IPS-11a (cell line): ENCODE results near the gene CAMTA1.

Source experiments
- H3K4me3 ChIP-seq: one replicate; pipeline ENCODE4 v1.5.1; 2013; ENCODE audit warnings: low read depth, low read length, control low read depth

The CAMTA1 gene

DNA sequence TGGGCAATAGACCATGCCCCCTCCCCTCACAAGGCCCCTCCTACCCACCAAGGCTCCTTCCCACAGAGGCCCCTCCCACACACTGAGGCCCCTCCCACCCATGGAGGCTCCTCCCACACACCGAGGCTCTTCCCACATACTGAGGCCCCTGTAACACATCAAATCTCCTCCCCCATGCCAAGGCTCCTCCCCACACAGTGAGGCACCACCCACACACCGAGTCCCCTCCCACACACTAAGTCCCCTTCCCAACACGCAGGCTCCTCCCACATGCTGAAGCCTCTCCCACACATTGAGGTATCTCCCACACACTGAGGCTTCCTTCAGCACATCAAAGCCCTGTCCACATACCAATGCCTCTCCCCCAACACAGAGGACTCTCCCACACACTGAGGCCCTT lies 391.8 kb downstream of the CAMTA1 start:
- H3K4me3 ChIP-seq, result no peak overlapping the region

DNA sequence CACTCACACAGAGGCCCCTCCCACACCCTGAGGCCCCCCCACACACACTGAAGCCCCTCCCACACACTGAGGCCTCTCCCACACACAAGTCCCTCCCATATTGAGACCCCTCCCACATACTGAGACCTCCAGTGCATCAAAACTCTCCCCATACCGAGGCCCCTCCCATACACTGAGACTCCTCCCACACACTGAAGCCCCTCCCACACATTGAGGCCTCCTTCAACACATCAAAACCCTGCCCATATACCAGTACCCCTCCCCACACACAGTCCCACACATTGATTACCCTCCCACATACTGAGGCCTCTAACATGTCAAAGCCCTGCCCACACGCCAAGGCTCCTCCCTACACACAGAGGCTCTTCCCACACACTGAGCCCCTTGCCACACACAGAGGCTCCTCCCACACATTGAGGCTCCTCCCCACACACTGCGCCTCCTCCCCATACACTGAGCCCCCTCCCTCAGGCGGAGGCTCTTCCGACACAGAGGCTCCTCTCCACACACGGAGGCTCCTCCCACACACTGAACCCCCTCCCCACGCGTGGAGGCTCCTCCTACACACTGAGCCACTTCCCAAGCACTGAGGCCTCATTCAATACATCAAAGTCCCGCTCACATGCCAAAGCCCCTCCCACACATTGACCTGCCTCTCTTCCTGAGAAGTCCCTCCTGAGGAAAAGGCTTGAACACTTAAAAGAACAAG lies 392.3 kb downstream of the CAMTA1 start:
- H3K4me3 ChIP-seq, result no peak overlapping the region

DNA sequence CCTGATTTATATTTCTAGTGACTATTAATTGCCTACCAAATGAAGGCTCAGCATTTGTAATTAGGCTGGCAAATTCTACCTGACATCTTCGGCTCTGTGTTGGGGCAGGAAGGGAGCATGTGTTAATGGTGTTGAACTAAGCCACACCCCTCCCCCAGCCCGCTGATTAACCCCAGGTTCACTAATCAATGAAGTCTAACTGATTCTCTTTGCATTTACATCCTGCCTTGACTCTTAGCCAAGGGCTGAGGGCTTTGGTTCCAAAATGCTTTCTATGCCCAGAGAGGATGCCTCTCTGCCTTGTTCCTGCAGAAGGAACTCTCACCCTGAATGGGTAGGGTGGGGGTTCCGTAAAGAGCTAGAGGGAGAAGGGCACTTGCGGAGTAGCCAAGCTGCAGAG lies 393.1 kb downstream of the CAMTA1 start:
- no peak overlapping the region for H3K4me3 ChIP-seq

DNA sequence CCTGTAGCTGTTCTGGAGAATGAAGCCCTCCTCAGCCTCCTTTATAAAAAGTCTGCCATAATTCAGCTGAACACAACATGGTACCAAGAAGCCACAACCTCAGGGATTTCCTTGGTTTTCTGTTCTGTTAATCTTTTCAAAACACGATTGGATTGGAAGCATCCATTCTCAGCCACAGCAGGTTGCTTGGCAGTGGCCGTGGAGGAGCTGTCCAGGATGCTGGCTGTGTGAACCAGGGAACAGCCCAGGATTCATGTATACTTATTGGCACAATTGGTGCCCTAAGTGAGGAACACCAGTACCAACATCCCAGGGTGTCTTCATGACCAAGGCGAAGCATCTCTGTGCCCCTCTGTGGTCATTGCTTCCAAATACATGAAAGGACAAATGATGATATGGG lies 393.5 kb downstream of the CAMTA1 start:
- H3K4me3 ChIP-seq, result no peak overlapping the region

DNA sequence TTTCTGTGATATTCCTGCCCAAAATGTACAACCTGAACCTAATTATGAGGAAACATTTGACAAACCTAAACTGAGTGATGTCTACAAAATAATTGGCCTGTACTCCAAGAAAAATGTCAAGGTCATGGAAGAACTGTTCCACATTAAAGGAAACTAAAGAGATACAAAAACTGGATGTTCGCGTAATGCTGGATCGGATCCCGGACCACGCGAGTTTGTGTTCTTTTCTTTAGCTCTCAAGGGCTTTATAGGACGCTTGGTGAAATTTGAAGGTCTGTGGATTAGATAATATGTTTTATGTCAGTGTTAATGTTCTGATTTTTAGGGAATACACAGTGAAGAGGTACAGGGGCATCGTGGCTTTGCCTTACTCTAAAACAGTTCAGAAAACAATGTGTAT lies 400.5 kb downstream of the CAMTA1 start:
- H3K4me3 ChIP-seq, result no peak overlapping the region

DNA sequence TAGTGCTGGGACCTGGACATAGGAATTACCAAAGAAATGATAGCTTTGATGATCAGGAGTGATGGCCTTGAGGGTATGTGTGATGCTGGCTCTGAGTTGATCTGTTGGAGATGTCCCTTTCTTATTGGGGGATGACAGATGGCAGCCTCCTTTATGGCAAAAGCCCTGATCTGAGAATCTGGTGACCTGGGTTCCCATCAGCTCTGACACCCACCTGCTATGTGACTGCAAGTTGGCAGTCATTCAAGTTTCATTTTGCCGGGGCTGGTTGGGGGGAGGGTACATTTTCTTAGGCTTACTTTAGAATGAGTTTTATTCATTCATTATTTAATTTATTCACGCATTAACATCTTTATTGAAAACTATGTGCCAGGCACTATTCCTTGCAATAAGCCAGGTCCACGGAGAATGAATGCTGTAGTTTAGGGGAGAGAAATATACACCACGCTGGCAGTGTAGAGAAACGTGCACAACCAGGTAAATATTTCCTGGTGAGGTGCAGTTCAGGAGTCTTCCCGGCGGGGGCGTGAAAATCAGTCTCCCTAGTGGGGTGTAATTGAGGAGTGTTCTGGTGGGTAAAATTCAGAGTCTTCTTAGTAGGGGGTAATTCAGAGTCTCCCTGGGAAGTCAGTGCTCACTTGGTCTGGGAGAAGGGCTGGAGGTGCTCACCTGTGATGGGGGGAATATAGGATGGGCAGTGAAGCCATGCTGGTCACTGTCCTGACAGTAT lies 401.3 kb downstream of the CAMTA1 start:
- no peak overlapping the region for H3K4me3 ChIP-seq

DNA sequence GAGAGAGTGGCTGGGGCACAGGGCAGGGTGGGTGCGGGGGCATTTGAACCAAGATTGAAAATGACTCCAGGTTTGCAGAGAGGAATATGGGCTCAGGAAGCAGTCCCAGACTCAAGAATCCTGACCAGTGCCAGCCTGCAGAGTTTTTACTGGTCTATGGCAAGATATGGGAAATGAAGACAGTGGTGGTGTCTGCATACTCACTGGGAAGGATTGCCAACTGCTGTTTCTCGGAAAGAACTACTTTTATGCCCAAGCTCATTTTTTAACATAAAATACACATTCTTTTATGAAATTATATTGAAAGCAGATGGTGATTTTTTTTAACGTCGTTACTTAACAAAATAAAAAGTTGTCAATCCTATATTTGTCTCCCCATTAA lies 401.8 kb downstream of the CAMTA1 start:
- H3K4me3 ChIP-seq, result no peak overlapping the region

DNA sequence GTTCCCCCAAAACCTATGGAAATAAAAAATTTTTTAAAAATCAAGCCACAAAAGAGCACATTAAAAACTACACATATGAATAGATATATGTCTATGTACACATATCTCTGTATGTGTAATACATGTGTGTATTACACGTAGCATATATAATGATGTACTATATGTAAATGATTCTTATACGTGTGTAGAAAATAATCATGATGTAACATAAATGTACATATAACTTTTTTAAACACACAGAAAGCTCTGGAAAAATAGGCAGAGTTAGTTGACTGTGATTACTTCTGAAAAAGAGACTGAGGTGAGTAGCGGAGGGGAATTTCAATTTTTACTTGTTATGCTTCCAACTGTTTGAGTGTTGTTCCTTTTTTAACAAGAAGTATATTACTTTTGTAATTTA lies 405.0 kb downstream of the CAMTA1 start:
- H3K4me3 ChIP-seq, result no peak overlapping the region

DNA sequence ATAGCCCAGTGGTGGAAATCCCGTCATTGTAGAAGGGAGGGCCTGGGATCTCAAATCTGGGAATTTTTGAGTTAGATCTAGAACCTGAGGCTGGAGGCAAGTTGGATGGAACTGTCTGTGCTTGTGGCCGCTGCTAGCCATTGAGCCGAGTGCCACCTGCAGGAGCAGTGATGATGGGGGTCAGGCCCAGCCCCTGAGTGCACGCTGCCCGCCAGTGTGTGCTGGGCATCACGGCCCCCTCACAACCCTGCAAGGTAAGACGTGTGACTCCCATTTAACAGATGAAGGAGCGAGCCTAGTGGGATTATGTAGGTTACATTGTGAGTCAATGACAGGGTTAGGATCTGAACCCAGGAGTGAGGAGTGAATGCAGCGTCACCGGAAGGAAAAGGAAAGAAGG lies 407.2 kb downstream of the CAMTA1 start:
- no peak overlapping the region for H3K4me3 ChIP-seq

DNA sequence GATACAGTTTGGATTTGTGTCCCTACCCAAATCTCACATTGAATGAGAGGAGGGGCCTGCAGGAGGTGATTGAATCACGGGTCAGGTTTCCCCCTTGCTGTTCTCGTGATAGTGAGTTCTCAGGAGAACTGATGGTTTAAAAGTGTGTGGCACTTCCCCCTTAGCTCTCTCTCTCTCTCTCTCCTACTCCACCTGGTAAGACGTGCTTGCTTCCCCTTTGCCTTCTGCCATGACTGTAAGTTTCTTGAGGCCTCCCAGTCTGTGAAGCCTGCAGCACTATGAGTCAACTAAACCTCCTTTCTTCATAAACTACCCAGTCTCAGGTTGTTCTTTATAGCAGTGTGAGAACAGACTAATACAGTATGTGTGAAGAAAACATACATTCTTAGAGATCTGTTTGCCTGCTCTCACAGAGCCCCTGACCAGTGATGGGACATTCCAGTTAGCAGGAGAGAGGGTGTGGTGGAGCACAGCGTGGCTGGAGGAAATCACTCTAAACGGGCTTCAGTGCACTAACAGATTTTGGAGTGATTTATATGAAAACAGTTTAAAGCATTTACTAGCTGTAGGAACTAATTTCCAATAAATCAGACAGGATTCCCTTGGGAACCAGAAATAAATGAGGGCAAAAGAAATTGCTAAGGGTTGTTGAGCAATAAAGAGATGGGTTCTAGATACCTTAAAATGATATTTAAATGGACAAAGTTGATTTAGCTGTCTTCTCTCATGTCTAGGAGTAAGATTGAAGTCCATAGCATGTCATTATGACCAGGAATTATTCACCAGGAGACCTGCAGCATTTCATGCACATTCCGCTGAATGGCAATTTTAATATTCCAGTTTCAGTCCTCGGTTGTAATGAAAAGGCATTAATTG lies 411.0 kb downstream of the CAMTA1 start:
- no peak overlapping the region for H3K4me3 ChIP-seq

DNA sequence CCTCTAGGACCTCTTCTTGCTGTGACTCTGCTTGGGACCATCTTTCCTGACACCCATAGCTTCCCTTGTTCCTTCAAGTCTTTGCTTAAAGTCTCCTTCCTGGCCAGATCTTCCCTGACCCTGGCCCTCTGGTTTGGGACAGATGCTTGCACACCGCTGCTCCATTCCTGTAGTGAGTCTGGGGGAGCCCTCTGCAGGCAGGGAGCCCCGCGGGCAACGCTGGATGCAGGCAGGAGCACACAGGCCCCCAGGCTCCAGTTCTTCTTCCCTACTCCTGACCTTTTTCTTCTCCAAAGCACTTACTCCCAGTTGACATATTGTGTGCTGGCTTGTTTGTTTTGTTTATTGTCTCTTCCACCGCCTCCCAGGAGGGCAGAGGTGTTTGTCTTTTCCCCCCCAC lies 413.4 kb downstream of the CAMTA1 start:
- H3K4me3 ChIP-seq, result no peak overlapping the region

DNA sequence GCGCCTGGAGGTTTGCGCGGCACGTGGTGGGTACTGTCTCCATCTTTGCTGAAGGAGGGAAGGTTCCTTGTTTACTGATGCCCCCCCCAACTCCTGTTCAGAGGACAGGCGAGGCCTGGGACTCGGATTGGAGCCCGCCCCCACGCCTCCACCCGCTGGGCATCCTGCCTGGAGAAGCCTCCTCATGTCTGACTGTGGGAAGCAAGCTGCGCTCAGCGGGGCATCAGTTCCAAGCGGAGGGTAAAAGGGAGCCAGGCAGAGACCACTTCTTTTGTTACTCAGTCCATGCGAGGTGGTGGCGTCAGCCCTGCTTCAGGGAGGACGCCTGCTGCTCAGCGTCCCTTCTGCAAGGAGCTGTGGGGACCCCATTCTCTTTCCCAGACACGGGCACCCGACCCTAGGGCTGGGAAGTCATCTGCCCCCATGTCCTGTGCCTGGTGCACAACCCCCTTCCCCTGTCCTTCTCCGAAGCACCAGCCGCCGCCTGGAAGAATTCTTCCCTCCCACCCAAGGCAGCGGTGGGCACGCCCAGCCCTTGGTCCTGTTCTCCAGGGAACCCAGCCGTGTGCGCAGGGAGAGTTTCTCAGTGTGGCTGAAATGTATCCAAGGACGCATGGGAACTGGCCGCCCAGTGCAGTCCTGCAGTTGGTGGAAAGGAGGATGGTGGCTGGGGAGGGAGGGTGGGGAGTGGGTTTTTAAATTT lies 414.0 kb downstream of the CAMTA1 start:
- H3K4me3 ChIP-seq, result no peak overlapping the region

DNA sequence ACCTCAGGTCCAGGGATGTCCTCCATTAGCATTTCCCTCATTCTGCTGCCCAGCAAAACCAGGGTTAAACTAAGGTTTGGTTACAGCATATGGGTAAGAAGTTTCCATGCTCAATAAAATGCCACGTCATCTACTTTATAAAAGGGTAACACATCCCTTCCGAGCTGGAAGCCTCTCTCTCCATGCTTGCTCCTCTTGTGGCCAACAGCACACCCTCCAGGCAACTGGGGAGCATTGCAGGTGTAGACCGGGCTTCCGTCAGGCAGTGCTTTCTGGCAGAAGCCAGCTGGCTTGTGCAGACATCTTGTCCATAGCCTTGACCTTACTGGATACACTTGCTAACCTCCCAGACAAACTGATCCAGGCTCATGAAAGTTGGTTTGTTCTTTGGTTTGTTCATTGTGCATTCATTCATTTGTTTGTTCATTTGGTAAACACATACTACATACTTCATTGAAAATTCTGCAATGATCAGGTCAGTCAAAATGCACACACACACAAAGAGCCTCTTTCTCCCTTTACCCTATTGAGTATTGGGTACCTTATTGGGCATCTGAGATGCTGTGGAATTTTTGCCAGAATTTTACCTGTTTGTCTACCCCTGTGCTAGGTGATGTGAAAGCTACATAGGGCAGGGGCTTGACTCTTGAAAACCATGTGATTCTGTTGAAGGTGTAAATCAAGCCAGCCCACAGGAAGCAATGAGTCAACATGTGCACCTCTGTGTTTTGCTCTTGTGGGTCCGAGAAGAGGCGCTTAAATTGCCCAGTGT lies 422.8 kb downstream of the CAMTA1 start:
- no peak overlapping the region for H3K4me3 ChIP-seq

DNA sequence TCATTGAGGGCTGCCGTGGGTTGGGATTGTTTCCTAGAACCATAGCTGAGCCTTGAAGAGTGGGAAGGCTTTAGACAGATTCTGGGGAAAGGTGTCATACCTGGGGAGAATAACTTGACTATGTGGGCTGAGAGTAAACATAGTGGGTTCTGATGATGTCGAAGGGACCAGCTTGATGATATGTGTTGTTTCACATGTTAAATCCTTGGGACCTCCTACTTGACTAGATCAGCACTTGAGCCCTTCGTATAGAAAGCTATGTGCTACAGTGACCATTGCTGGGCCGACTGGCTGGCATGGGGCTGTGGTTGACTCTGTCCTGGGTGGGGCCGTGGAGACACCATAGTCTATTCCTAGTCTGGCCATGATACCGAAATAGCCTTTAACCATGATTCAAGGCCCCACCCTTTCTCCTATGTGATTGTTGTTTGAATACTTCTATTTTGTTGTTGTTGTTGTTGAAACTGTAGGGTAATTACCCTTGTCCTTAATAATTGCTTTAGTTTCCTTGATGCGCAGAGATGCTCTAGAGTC lies 423.5 kb downstream of the CAMTA1 start:
- no peak overlapping the region for H3K4me3 ChIP-seq

DNA sequence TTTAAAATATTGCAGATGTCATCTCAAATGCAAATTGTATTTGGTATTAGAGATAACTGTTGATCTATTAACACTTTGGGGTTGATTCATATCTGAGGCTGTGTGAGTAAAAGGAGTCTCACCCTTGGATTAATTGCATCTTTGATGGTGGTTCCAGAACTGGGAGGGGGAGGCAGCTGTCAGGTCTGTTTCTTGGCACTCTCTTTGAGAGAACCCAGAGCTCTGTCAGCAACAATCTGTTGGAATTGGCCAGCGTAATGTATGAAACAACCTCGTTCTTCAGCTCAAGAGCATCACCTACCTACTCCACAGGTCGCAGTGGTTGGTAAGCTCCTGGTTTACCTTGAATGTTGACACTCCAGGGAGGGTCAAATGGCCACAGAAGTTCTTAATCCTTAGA lies 424.1 kb downstream of the CAMTA1 start:
- no peak overlapping the region for H3K4me3 ChIP-seq

DNA sequence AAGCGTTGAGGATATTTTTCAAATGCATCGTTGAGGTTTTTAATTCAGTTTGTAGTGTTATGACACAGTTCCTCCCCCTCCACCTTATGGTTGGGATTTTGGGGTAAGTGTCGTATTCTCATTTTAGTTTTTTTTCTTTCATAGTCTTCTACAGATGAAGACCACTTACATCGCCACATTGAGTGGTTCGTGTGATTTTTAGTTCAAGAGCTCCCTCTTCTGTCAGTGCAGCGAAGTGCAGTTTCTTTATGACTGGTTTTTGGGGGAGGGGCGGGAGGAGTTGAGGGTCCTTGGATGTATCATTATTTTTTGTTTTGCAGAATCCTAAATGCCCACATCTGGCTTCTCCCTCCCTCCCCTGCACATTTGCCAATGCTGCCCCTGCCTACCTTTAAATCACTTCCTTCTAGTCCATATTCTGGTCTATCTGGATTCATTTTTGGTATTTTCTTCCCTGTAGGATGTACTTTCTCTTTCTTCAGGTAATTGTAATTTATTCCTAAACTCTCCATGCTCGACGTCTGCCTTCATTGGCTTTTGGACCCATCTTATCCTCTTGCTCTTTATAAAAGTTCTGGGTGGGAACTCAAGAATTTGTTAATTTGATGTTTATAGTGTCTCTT lies 433.1 kb downstream of the CAMTA1 start:
- no peak overlapping the region for H3K4me3 ChIP-seq

DNA sequence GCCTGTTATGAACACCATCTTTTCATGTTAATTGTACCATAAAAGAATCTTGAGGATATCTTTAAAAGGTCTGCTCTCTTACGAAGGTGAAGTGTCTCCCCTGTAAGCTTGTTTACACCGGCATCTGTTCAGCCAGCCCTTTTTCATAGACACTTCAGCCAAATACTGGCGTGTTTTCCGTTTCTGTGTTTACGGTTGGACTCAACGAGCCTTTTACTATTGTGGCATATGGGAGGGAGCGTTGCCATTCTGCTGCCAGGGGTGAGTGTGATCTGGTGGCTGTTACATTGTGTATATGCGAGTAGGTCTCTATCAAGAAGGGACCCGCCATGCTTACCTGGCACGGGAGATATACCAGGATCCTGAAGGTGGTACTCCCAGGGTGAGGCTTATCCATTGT lies 433.8 kb downstream of the CAMTA1 start:
- H3K4me3 ChIP-seq, result no peak overlapping the region

DNA sequence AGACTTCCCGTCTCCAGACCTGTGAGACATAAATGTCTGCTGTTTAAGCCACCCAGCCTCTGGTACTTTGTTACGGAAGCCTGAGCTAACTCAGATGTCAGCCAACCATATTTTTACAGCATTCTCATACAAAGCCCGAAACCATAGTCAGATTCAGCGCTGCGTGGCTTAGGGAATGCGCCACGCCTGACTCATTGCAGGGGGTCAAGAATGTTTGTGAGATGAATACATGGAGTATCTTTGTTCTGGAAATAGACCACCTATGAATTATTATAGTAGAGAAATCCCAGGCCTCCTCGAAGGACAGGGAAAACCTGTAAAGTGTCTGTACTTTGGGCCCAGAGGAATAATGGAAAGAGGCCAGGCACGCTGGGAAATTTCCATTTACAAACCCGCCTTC lies 434.8 kb downstream of the CAMTA1 start:
- no peak overlapping the region for H3K4me3 ChIP-seq

DNA sequence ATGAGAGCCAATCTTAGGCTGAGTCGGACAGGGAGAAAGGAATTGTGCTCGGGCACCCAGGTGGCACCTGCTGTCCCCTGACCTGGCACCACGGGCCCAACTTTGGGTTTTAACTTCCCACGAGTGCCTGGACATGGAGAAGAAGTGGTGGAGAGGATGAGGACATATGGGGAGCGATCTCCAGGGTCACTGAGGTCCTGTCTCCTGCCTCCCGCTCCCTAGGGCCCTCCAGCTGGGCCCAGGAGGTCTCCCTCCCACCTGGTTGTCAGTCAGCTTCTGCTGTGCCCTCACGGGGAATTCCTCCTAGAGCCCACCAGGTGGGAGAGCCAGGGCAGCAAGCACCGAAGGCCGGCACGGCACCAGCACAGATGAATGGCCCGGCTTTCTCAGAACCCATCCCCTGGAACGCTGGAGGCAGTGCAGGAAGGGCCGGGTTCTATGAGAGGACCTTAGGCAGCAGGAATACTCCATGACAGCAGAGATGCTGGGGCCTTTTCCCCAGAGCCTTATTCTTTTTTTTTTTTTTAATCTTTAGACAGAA lies 435.5 kb downstream of the CAMTA1 start:
- H3K4me3 ChIP-seq, result no peak overlapping the region
